Mesenchymal stem cell (in vitro differentiated cells and primary cell): ENCODE data around the gene ADK. TPM values are rescaled to one million over a fixed set of nuclear protein-coding genes. Genes with fewer than 3 reads are reported as not detected.

Source experiments
- DNase-seq: peaks from one replicate; pipeline ENCODE4 v3.0.0-alpha.2; 2013
- H2AFZ ChIP-seq: one replicate; pipeline ENCODE4 v1.6.1; 2013; ENCODE audit warnings: low read depth, mild to moderate bottlenecking, control low read depth, inconsistent platforms, low read length, moderate library complexity
- H2AK5ac ChIP-seq: 2 replicates; pipeline ENCODE4 v1.6.1; 2013; ENCODE audit warnings: low read length, moderate library complexity, mild to moderate bottlenecking, inconsistent platforms; ENCODE audit not compliant: severe bottlenecking
- H2BK120ac ChIP-seq: one replicate; pipeline ENCODE4 v1.6.1; 2013; ENCODE audit warnings: low read depth, mild to moderate bottlenecking, inconsistent platforms, low read length, moderate library complexity
- H2BK12ac ChIP-seq, 2 experiments: one replicate each; pipeline ENCODE4 v1.6.1; 2013; ENCODE audit warnings: inconsistent platforms in 2 of 2, low read length in 2 of 2, mild to moderate bottlenecking in 2 of 2, moderate library complexity in 2 of 2, control low read depth in 1 of 2
- H2BK15ac ChIP-seq: one replicate; pipeline ENCODE4 v1.6.1; 2013; ENCODE audit warnings: mild to moderate bottlenecking, low read depth, inconsistent platforms; ENCODE audit not compliant: poor library complexity, severe bottlenecking
- H2BK5ac ChIP-seq: 2 replicates; pipeline ENCODE4 v1.6.1; 2013; ENCODE audit warnings: low read depth, mild to moderate bottlenecking, low read length, control low read depth, inconsistent platforms; ENCODE audit not compliant: poor library complexity, severe bottlenecking
- H3K14ac ChIP-seq, 2 experiments: one replicate each; pipeline ENCODE4 v1.6.1; 2013; ENCODE audit warnings: inconsistent platforms in 2 of 2, low read length in 2 of 2, control low read depth in 1 of 2, mild to moderate bottlenecking in 1 of 2, moderate library complexity in 1 of 2
- H3K18ac ChIP-seq, 2 experiments: one replicate each; pipeline ENCODE4 v1.6.1; 2013; ENCODE audit warnings: inconsistent platforms in 2 of 2, low read length in 2 of 2, control low read depth in 1 of 2, low read depth in 1 of 2, mild to moderate bottlenecking in 1 of 2
- H3K23ac ChIP-seq, 2 experiments: one replicate each; pipeline ENCODE4 v1.6.1; 2013; ENCODE audit warnings: inconsistent platforms in 2 of 2, low read length in 2 of 2, mild to moderate bottlenecking in 2 of 2, moderate library complexity in 2 of 2, control low read depth in 1 of 2
- H3K27ac ChIP-seq: 2 replicates; pipeline ENCODE4 v1.5.1; 2013; ENCODE audit warnings: mild to moderate bottlenecking, moderate library complexity, low read length, control low read depth, inconsistent platforms; ENCODE audit not compliant: poor library complexity, severe bottlenecking
- H3K27me3 ChIP-seq, 2 experiments: 2 replicates each; pipeline versions ENCODE4 v1.6.1 to v1.7.0; 2013; ENCODE audit warnings: low read length in 2 of 2, mild to moderate bottlenecking in 2 of 2, moderate library complexity in 2 of 2, control low read depth in 1 of 2, inconsistent platforms in 1 of 2; ENCODE audit not compliant: control insufficient read depth in 1 of 2, insufficient read depth in 1 of 2
- H3K36me3 ChIP-seq, 2 experiments: 2 replicates each; pipeline versions ENCODE4 v1.6.1 to v1.7.0; 2013; ENCODE audit warnings: low read length in 2 of 2, control low read depth in 1 of 2, inconsistent platforms in 1 of 2, low read depth in 1 of 2, mild to moderate bottlenecking in 1 of 2; ENCODE audit not compliant: insufficient read depth in 2 of 2, control insufficient read depth in 1 of 2
- H3K4ac ChIP-seq, 2 experiments: one replicate each; pipeline ENCODE4 v1.6.1; 2013; ENCODE audit warnings: inconsistent platforms in 2 of 2, low read length in 2 of 2, mild to moderate bottlenecking in 2 of 2, moderate library complexity in 2 of 2, control low read depth in 1 of 2, low read depth in 1 of 2
- H3K4me1 ChIP-seq: 2 replicates; pipeline ENCODE4 v1.6.1; 2013; ENCODE audit warnings: low read depth, low read length, control low read depth; ENCODE audit not compliant: control insufficient read depth, insufficient read depth
- H3K4me2 ChIP-seq: 2 replicates; pipeline ENCODE4 v1.6.1; 2013; ENCODE audit warnings: low read length, mild to moderate bottlenecking, inconsistent platforms; ENCODE audit not compliant: poor library complexity, severe bottlenecking
- H3K4me3 ChIP-seq, 2 experiments: 2 replicates each; pipeline versions ENCODE4 v1.5.1 to v1.7.0; 2013; ENCODE audit warnings: low read length in 2 of 2, mild to moderate bottlenecking in 2 of 2, control low read depth in 1 of 2, low read depth in 1 of 2; ENCODE audit not compliant: insufficient read depth in 1 of 2
- H3K79me1 ChIP-seq: replicated peaks from 2 replicates; pipeline ENCODE4 v1.6.1; 2013; ENCODE audit warnings: mild to moderate bottlenecking, control low read depth, low read length, inconsistent platforms; ENCODE audit not compliant: poor library complexity, severe bottlenecking
- H3K9ac ChIP-seq: 2 replicates; pipeline ENCODE4 v1.7.0; 2013; ENCODE audit warnings: mild to moderate bottlenecking, low read length, moderate library complexity
- H3K9me3 ChIP-seq: 2 replicates; pipeline ENCODE4 v1.7.0; 2013; ENCODE audit warnings: mild to moderate bottlenecking, low read length; ENCODE audit not compliant: control insufficient read depth
- H4K8ac ChIP-seq: one replicate; pipeline ENCODE4 v1.6.1; 2013; ENCODE audit warnings: inconsistent platforms, mild to moderate bottlenecking, low read length, moderate library complexity
- H4K91ac ChIP-seq: one replicate; pipeline ENCODE4 v1.6.1; 2013; ENCODE audit warnings: mild to moderate bottlenecking, low read length, inconsistent platforms
- WGBS: methylation state at CpG from one replicate; pipeline ENCODE4 v1.1.7; 2013; ENCODE audit warnings: mixed read lengths; 5-methylcytosine and 5-hydroxymethylcytosine counted together
- small RNA-seq: library from polyadenylated mRNA; stranded (forward); fragments of <200 nt; extraction: miRNeasy Mini kit (QIAGEN cat#:217004); gene quantifications from one replicate; pipeline ENCODE3, GENCODE V24; 2013; ENCODE audit warnings: low read depth

Gene ADK

GRCh38 chr10:74754381-74754821 is 603.4 kb downstream of the ADK start:
- H3K4me1 ChIP-seq = peaks cover 10% of the 10 kb centered on the region
- H2BK5ac ChIP-seq = no peak overlapping the region
- no peak overlapping the region for H3K14ac ChIP-seq
- H3K27ac ChIP-seq = no peak overlapping the region
- H3K23ac ChIP-seq = no peak overlapping the region
- H3K36me3 ChIP-seq = no peaks in the 10 kb centered on the region
- no peak overlapping the region for H2BK12ac ChIP-seq
- H3K79me1 ChIP-seq = no peaks in the 10 kb centered on the region
- no peaks in the 10 kb centered on the region for H3K9me3 ChIP-seq
- H3K9ac ChIP-seq = no peak overlapping the region
- H3K4me3 ChIP-seq = no peak overlapping the region
- 90% methylated on average over 8 of the region's 8 CpGs for WGBS
- no peak overlapping the region for H2AK5ac ChIP-seq
- no peak for DNase-seq
- no peak overlapping the region for H2AFZ ChIP-seq
- no peak overlapping the region for H2BK15ac ChIP-seq
- H2BK120ac ChIP-seq = no peak overlapping the region
- no peak overlapping the region for H3K18ac ChIP-seq
- no peak overlapping the region for H3K4me2 ChIP-seq
- no peak overlapping the region for H4K91ac ChIP-seq
- no peak overlapping the region for H4K8ac ChIP-seq
- no peak overlapping the region for H3K4ac ChIP-seq
- peaks cover 0 to 3% of the 10 kb centered on the region in 2 experiments for H3K27me3 ChIP-seq

GRCh38 chr10:74755273-74755672 is 604.3 kb downstream of the ADK start:
- Histone ChIP-seq H3K23ac (no peak overlapping the region), H3K79me1 (no peaks in the 10 kb centered on the region), H3K9me3 (no peaks in the 10 kb centered on the region), H2AK5ac (no peak overlapping the region), H3K36me3 (no peaks in the 10 kb centered on the region), H2BK12ac (no peak overlapping the region), H3K4me1 (peaks cover 10% of the 10 kb centered on the region), H4K8ac (peak overlapping the region; percentile 13), H4K91ac (no peak overlapping the region), H3K4me3 (no peak overlapping the region), H3K27me3 (peaks cover 0 to 3% of the 10 kb centered on the region in 2 experiments), H2BK120ac (no peak overlapping the region), H3K18ac (no peak overlapping the region), H2BK15ac (no peak overlapping the region), H3K27ac (no peak overlapping the region), H2BK5ac (no peak overlapping the region), H3K9ac (no peak overlapping the region), H2AFZ (no peak overlapping the region), H3K14ac (no peak overlapping the region), H3K4ac (no peak overlapping the region), H3K4me2 (no peak overlapping the region)
- DNase-seq = no peak
- WGBS = 95% methylated on average over 10 of the region's 10 CpGs

Small RNA genes within 50 kb of the gene (small RNA-seq; reads per million reads assigned to genes)
- not detected for gene RF00019
- gene TIMM9P1 = not detected
